ENCODE results near the gene PRKAA1.

The PRKAA1 gene

DNA sequence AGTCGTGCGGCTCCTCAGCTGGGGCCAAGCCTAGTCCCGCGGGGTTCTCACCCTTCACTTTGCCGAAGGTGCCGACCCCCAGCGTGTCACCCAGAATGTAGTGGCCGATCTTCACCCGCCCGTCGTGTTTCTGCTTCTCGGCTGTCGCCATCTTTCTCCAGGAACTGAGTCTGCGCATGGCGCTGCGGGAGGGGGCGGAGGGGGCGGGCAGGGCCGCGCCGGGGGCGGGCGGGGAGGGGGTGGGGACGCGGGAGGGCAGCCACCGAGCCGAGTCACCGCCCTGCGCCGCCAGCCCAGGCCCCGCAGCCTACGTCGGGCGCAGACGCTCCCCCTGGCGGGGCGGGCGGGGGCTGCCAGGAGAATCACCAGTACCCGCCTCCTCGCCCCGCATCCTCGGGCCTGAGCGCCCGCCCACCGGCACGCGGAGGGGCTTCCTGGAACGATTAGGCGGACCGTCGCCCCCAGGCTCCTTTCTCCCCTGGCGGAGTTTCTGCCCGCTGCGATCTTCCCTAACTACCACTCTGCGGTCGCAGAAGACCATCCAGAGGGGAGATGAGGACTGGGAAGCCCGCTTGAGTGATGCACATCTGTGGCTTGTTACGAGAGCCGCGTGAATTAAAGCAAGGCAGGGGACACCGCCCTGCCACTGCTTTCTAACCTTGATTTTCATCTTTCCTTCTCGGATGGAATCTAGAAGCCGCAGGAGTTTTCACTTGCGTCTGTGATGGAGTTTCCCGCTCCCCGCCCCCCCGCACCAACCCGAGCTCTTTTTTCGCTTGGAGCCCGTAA is at the start of gene PRKAA1:
PRKAA1 (minus strand) TSS at position 363 of the 789 bp plus-strand sequence; CDS start at position 178, 185 bp downstream.
- peak; percentile 54 for TF ChIP-seq CTCF (IDR thresholded peaks at IDR 0.05; ENCODE audit: control insufficient read depth, insufficient read depth, low read depth, low read length, missing control alignments)
- DNase-seq (ENCODE audit: low read depth), result no peak

DNA sequence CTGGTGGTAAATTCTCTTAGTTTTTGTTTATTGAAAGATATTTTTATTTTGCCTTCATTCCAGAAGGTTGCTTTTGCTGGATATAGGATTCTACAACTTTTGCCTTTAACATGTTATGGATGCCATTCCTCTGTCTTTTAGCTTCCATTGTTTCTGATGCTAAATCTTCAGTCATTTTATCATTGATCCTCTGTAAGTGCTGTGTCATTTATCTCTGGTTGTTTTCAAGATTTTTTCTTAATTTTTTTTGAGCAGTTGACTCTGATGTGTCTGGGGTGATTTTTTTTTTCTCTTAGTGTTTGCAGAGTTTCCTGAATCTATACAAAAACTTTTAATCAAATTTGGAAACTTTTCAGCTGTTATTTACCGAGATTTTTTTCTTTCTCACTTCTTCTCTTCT is 49.4 kb upstream of the PRKAA1 start:
- TF ChIP-seq CTCF (IDR thresholded peaks at IDR 0.05; ENCODE audit: control insufficient read depth, insufficient read depth, low read depth, low read length, missing control alignments), result no peak
- no peak overlapping the region for H3K4me3 ChIP-seq (ENCODE audit: control insufficient read depth, low read depth, low read length)
- no peak for DNase-seq (ENCODE audit: low read depth)

More for the DNA sequence above, at the start of gene PRKAA1:
- H3K4me3 ChIP-seq (ENCODE audit: control insufficient read depth, low read depth, low read length), result peak within 1 kb of the TSS; percentile 95

DNA sequence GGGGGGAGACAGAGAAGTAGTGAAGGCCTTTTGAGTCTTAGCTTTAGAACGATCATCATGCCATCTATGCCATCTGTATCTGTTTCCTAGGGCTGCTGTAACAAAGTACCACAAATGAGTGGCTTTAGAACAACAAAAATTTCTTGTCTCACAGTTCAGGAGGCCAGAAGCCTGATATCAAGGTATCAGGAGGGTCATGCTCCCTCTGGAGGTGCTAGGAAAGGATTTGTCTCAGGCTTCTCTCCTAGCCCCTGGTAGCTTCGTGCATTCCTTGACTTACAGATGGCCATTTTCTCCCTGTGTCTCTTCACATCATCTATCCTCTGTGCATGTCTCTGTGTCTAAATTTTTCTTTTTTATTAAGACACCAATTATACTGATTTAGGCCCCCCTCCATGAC is 48.2 kb upstream of the PRKAA1 start:
- no peak for DNase-seq (ENCODE audit: low read depth)
- no peak for TF ChIP-seq CTCF (IDR thresholded peaks at IDR 0.05; ENCODE audit: control insufficient read depth, insufficient read depth, low read depth, low read length, missing control alignments)
- no peak overlapping the region for H3K4me3 ChIP-seq (ENCODE audit: control insufficient read depth, low read depth, low read length)

- TF ChIP-seq CTCF (IDR thresholded peaks at IDR 0.05; ENCODE audit: control insufficient read depth, insufficient read depth, low read depth, low read length, missing control alignments), result no peak
- H3K4me3 ChIP-seq (ENCODE audit: control insufficient read depth, low read depth, low read length), result no peak overlapping the region
- DNase-seq (ENCODE audit: low read depth), result no peak
Measured at GRCh38 chr5:40844565-40844964, 46.4 kb upstream of the PRKAA1 start.

DNA sequence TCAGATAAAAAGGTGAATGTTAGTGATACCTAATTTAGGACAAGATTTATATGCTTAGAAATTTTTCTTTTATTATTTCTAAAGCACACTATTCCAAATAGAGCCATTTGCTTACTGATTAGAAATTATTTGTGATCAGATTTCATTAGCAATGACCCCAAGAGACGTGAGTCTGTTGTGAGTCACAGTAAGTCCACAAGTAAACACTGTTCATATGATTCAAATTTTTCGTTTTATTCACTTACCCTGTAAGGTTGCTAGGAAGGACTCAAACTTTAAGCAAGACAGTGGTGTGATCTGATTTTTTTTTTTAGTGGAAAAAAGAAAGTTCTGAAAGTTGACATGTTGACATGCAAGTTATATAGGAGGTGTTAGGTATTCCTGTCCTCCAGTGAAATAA is 44.2 kb upstream of the PRKAA1 start:
- no peak for DNase-seq (ENCODE audit: low read depth)
- no peak for TF ChIP-seq CTCF (IDR thresholded peaks at IDR 0.05; ENCODE audit: control insufficient read depth, insufficient read depth, low read depth, low read length, missing control alignments)
- no peak overlapping the region for H3K4me3 ChIP-seq (ENCODE audit: control insufficient read depth, low read depth, low read length)

DNA sequence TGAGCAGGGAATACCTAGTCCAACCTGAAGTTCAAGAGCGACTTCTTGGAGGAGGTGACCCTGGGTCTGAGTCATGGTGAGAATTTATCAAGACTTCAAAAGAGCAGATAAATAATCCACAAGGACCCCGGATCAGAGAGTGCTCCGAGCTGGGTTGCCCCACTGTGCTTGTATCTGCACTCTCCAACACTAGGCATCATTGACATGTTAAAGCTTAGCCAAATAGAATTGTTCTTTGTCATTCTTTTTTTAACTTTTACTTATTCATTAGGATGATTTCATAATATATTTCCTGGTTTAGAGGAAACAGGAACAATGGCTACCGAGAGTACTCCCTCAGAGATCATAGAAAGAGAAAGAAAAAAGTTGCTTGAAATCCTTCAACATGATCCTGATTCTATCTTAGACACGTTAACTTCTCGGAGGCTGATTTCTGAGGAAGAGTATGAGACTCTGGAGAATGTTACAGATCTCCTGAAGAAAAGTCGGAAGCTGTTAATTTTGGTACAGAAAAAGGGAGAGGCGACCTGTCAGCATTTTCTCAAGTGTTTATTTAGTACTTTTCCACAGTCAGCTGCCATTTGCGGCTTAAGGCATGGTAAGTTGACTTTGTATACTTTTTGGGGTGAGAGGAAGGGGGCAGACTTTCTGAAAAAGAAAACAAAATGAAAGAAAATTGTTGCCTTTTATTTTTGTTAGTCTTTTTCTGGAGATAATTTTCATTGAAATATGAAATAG is 43.1 kb upstream of the PRKAA1 start, which contains the start of gene CARD6:
CARD6 (plus strand) TSS at position 300 of the 738 bp plus-strand sequence; CDS start at position 316, 16 bp downstream.
- TF ChIP-seq CTCF (IDR thresholded peaks at IDR 0.05; ENCODE audit: control insufficient read depth, insufficient read depth, low read depth, low read length, missing control alignments), result no peak
- no peak for DNase-seq (ENCODE audit: low read depth)
- peak within 1 kb of the TSS; percentile 26 for H3K4me3 ChIP-seq (ENCODE audit: control insufficient read depth, low read depth, low read length)

Measured in AG09309 (cell line).